NCI-H1417 treated with DMSO at 0.1 percent for 48 hours (cell line): ENCODE measurements around the gene FAM8A1.

Source experiments
- DNase-seq: peaks from one replicate; lab custom pipeline; 2025; lab: John Stamatoyannopoulos, UW

The FAM8A1 gene

DNA sequence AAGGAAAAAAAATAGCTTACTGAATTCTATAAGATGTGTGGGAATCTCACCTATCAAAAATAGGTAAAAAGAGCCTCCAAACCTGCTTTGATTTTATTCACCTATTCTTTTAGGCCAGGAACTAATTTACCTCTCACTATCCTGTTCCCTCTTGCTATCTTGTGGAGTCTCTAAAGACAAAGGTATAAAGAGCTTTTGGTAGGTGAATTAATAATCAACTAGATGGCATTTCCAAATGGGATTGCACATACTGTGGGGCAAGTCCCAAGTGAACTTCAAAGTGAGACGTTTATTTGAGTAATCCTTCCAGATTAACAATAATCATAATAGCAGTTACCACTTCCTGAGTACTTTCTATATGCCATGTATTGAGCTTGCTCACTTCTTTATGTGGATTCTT, 2.8 kb downstream of the FAM8A1 start:
- no peak for DNase-seq

DNA sequence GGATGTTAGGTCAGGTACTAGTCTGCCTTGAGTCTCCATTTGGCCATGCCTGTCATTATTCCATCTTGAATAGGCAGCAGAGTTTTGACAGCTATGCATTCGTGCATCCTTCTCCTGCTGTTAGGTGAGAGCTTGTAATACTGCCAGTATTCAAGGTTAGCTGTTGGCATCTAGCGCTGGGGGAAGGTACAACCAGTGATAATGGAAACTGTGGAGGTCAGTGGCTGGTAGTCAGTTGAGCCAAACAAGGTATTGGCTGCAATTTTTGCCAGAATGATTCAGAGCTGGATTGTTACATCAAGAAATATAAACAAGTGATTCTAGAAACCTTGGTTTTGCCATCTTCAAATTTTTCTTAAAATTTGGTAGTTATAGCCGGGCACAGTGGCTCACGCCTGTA, 6.5 kb downstream of the FAM8A1 start:
- DNase-seq, result no peak

DNA sequence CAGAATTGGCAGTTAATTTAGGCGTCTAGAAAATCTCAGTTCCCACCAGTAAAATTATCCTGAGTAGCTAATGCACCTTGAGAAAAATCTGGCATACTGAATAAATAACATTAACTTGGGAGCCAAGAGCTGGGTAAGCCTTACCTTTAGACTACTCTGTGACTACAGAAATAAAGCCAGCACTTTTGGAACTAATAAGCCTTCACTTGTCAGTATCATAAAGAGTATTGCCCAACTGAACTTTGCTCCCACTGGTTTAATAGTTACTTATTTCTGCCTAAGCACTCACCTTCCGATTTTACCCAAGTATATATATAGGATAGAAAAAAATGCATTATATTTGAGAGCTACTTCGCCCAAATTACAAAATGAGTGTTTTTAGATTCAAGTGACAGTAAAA, 10.7 kb downstream of the FAM8A1 start:
- no peak for DNase-seq

DNA sequence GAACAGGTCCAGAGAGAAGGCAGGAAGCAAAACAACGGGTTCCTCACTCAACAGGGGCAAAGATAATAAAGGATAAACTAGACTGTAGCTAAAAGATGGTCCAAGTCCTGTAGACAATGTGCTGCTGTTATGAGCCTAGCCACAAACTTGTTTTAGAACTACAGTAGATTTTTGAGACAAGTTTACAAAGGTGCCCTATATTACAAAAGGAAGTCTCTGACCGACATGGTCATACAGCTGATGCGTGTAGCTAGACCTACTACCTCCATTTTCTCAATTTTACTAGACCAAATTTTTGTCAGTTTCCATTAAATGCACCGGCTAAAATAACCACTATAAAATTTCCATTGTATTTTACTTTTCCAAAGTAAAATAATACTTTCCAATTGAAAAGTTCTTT, 11.9 kb downstream of the FAM8A1 start:
- no peak for DNase-seq

DNA sequence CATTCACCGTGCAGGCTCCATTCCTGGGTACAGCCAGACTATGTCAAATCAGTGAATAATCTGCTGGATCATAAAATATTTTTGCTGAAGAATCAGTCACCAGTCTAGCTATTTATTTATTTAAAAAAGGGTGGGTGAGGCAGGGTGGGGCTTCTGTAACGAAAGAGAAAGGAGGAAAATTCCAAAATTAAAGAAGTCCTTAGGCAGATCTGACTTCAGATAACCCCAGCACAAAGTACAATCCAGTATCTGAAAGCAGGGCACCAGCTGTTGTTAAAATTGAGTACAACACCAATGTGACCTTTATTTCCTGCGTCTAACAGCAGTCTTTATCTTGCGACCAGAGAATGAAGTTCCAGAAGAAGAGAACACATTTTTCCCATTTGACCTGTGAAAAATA, 15.7 kb downstream of the FAM8A1 start:
- DNase-seq, result no peak

DNA sequence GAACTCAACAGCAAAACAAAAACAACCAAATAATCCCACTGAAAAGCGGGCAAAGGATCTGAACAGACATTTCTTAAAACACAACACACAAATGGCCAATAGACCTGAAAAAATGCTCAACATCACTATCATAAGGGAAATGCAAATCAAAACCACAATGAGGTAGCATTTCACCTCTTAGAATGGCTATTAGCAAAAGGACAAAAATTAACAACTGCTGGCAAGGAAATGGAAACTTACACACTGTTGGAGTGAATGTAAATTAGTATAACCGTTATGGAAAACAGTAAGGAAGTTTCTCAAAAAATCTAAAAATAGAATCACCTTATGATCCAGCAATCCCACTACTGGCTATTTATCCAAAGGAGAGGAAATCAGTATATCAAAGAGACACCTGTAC, 20.9 kb downstream of the FAM8A1 start:
- no peak for DNase-seq

DNA sequence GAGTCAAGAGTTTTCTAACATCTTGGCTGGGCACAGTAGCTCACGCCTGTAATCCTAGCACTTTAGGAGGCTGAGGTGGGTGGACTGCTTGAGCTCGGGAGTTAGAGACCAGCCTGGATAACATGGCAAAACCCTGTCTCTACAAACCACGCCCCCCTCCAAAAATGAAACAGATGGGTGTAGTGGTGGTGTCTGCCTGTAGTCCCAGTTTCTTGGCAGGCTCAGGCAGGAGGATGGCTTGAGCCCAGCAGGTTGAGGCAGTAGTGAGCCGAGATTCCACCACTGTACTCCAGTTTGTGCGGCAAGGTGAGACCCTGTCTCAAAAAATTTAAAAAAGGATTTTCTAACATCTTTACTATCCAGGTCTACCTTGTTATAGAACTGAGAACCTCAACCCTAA, 22.0 kb downstream of the FAM8A1 start:
- no peak for DNase-seq

DNA sequence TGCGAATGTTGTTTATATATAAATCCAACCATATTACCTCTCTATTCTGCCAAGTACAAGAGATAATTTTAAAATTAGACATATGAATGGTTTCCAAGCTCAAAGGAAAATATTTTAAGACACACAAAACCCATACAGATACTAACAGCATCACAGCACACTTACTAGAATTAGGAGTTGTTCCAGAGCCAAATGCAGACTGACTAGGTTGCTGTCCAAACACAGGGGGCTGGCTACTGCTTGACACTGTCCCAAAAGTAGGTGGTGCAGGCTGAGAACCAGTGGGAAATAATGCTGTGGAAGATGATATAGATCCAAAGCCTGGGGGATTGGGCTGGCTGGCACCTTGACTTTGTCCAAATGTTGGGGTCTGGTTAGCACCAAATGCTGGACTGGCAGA, 24.3 kb downstream of the FAM8A1 start:
- no peak for DNase-seq

DNA sequence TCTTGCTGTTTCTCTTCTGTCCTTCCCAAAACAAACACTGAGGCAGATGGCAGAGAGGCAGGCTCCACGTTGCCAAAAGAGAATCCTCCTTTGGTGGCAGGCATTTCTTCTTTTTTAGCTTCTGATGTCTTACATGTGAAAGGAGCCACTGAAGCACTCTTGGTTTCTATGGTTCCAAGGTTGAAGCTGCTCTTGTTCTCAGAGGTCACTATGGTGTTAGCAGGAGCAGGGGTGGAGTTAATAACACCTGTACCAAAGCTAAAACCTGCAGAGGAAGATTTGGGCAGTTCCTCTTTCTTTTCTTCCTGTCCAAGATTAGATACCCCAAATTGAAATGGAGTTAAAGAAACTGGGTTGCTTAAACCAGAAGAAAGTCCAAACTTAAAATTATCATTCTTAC, 28.8 kb downstream of the FAM8A1 start:
- no peak for DNase-seq

DNA sequence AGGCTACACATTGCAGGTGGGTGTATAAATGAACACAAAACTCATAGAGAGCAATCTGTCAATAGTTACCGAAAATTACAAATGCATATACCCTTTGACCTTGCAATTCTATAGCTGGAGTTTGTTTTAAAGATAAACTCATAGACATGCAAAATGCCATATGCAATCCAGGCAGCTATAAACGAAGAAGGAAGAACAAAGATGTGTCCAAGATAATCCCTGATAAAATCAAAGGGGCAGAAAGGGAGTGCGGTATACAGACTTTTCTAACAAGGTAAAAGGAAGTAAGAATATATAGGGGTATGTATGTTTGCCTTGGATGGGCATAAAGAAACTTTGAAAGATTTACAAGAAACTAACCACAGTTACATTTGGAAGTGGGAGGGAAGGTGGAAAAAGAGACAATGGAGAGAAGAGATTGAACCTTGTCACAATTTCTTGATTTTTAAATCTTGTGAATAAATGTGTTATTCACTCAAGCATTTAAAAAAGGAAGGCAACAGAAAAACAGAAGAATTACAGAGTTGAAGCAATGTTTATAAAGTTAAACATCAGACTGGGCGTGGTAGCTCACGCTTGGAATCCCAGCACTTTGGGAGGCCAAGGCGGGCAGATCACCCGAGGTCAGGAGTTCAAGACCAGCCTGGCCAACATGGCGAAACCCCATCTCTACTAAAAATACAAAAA, 29.9 kb downstream of the FAM8A1 start:
- DNase-seq, result no peak

GRCh38 chr6:17630511-17631073, 30.5 kb downstream of the FAM8A1 start:
- DNase-seq, result no peak

DNA sequence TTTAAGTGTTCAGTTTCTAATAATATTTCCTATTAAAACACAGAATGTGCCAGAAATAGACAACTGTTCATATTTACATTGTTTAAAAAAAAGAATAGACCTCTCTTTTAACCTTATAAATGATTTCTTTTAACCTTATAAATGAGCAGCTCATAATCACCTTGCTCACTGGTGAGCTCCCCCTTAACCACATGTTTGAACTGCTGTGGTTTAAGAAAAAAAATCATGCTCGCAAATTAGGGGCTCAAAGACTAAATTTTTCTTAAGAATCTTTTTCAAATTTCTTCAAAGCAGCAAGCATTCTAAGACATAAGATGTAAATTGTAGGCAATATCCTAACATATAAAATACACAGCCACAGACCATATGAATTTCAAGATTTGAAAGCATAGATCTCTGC, 32.8 kb downstream of the FAM8A1 start:
- no peak for DNase-seq

DNA sequence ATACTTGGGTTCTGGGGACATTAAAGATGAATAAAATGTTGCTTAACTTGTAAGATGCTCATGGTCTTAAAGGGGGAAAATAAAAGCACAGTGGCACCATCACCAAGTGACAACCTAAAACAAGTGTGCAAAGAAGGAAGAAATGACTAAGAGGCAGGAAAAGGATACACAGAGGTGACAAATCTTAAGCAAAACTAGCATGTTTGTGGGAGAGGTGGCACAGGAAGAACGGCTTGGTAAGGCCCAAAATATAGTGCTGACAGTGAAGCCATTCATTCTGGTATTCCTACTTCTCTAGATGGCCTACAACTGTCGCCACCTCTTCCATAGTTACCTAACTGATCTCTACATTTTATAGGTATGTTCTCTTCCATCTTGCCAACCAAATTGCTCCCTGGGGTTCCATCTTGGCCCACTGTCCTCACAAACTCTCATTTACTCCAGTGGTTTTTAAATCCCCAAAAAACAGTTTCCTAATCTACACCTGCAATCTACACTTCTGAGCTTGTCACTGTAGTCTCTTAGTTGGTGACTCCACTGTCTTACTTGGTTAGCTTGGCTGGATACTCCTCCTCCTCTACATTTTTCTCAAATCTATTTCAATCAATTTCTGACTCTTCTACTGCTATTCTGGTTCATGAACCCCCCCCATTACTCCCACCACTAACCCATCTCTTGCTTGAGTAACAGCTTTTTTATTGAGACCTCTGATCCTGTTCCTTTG, 33.5 kb downstream of the FAM8A1 start:
- no peak for DNase-seq

- no peak for DNase-seq
Observed at GRCh38 chr6:17635568-17635967, 35.5 kb downstream of the FAM8A1 start.

- DNase-seq, result no peak
Observed at GRCh38 chr6:17638212-17638715, 38.2 kb downstream of the FAM8A1 start.

- no peak for DNase-seq
Observed at GRCh38 chr6:17640477-17640917, 40.4 kb downstream of the FAM8A1 start.

DNA sequence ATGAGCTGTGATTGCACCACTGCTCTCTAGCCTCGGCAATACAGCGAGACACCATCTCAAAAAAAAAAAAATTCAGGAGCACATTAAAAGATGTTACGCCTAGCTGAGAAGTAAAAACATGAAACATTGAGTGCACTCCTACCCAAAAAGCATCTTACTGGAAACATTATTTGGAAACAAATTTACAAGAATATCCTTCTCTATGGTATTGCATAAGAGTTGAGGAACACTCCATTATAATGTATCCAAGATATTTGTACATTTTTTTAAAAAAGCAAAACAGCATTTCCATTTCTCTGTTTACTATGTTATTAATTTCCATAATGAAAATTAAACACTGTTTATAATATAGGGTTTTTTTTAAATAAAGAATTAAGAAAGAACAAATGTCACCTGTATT, 48.6 kb downstream of the FAM8A1 start:
- no peak for DNase-seq

- no peak for DNase-seq
Observed at GRCh38 chr6:17650656-17651309, 50.7 kb downstream of the FAM8A1 start.

DNA sequence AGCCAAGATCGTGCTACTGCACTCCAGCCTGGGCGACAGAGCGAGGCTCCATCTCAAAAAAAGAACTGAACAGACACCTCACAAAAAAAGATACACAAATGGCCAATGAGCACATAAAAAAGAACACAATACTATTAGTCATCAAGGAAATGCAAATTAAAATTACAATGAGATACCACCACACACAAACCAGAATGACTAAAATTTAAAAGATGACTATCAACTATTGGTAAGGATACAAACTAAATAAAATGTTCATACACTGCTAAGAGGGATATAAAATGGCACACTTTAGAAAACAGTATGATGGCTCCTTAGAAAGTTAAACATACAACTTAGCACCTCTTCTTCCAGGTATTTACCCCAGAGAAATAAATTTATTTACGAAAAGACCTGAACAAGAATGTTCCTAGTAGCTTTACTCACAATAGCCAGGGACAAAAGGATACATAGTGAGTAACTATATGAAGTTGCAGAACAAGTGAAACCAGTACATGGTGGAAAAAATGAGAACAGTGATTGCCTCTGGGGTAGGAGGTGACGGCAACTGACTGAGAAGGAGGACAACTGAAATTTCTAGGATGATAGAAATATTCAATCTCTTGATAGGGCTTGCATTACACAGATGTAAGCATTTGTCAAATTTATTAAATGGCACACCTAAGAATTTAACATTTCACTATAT, 53.2 kb downstream of the FAM8A1 start:
- DNase-seq, result no peak

DNA sequence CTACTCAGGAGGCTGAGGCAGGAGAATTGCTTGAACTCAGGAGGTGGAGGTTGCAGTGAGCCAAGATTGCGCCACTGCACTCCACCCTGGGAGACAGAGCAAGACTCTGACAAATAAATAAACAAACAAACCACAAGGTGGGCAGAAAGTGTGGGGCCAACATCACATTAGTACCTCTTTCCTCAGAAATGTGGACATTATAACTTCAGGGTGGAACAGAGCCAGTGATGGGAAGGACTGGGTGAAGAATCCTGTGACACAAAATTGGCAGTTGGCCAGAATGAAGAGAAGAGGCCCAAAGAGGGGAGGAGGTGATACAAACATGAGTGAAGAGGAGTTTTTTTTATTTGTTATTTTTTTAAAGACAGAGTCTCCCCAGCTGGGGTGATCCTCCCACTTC, 56.0 kb downstream of the FAM8A1 start:
- DNase-seq, result no peak

DNA sequence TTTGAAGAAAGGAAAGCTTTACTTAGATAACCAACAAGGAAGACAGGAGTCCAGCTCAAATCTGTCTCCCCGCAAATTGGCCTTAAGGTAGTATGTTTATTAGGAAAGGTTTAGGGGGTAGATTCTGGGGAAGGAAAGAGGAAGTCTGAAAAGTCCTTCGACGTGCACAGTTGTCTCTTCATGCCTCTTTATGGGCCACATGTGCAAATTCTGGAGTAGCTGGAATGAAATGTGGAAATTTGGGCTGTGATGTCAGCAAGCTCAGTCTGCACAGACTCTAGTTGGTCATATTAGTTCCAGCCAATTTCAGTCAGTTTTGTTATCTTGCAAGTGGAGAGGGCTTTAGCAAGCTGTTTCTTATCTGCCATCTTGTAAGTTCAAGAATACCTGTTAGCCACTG, 56.5 kb downstream of the FAM8A1 start:
- no peak for DNase-seq
